ENCODE measurements around the gene UBQLN3. TPM values are rescaled to one million over a fixed set of nuclear protein-coding genes. Genes with fewer than 3 reads are reported as not detected.

UBQLN3 gene
- total and polyA plus RNA-seq, 10 of the 15 experiments (the other 5 are each of a cell fraction or from before 2014, with no cell fraction given), result not detected

DNA sequence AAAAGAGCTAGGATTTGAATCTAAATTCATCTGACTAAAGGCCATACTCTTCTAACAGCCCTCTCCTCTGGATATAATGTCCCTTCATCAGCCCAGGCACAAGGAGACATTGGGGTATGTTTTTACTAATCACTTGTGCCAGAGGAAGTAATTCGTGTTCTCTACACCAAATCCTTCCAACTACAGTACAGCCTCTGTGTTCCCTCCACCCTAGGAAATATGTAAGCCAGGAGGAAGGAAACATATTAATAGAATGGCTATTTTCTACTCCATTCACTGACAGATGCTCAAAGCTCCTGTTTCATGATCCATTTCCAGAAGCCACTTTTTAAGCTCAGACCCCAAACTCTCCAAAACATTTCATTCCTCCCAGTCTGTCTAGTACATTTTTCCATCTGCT, 18.7 kb upstream of the UBQLN3 start (continued):
- TF ChIP-seq, protein P1, sequence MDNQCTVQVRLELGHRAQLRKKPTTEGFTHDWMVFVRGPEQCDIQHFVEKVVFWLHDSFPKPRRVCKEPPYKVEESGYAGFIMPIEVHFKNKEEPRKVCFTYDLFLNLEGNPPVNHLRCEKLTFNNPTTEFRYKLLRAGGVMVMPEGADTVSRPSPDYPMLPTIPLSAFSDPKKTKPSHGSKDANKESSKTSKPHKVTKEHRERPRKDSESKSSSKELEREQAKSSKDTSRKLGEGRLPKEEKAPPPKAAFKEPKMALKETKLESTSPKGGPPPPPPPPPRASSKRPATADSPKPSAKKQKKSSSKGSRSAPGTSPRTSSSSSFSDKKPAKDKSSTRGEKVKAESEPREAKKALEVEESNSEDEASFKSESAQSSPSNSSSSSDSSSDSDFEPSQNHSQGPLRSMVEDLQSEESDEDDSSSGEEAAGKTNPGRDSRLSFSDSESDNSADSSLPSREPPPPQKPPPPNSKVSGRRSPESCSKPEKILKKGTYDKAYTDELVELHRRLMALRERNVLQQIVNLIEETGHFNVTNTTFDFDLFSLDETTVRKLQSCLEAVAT (IDR thresholded peaks at IDR 0.05), result no peak
- TF ChIP-seq TAF1 (IDR thresholded peaks at IDR 0.05; ENCODE audit: borderline replicate concordance, low read depth, low read length) (no peak), TCF12 (IDR thresholded peaks at IDR 0.05; ENCODE audit: low read depth, low read length) (no peak)

DNA sequence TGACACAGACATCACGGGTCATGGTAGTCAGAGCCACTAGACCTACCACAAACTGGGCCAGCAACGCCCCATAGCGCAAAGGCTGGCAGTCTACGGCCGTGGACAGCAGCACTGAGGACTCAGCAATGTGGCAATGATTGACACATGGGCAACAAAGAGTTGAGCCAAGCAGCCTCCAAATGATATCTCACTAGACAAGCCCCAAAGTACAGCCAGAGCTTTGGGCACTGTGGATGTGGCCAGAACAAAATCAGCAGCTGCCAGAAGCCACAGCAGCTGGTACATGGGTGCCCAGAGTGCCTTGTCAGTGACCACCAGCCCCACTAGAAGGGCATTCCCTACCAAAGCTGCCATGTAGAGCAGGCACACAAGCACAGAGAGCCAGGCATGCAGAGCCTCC, 18.0 kb upstream of the UBQLN3 start:
- Histone ChIP-seq H3K36me3 (ENCODE audit: control insufficient read depth in 2 of 2, insufficient read depth in 2 of 2, low read length in 1 of 2) (no peaks in the 10 kb centered on the region), H3K4me3 (no peak overlapping the region), H4K20me1 (ENCODE audit: control insufficient read depth, insufficient read depth) (no peaks in the 10 kb centered on the region), H3K27ac (ENCODE audit: control insufficient read depth, insufficient read depth) (no peak overlapping the region), H3K79me2 (ENCODE audit: control insufficient read depth, insufficient read depth, low read length) (no peaks in the 10 kb centered on the region), H3K9me3 (replicated peaks; ENCODE audit: control insufficient read depth, insufficient read depth, low read length) (no peaks in the 10 kb centered on the region), H2AFZ (ENCODE audit: control insufficient read depth, low read depth, low read length) (no peak overlapping the region), H3K9ac (ENCODE audit: control insufficient read depth, insufficient read depth, low read length) (no peak overlapping the region), H3K27me3 (replicated peaks in 1 of 2; ENCODE audit: control insufficient read depth in 2 of 2, insufficient read depth in 2 of 2, low read length in 1 of 2) (no peaks in the 10 kb centered on the region; a peak in 1 of 4 replicates), H3K4me2 (ENCODE audit: control insufficient read depth, insufficient read depth) (no peak overlapping the region), H3K4me1 (ENCODE audit: control insufficient read depth, insufficient read depth, low read length) (no peaks in the 10 kb centered on the region)
- no TSS peak for BruUV-seq (replicated peaks)
- no peak for FAIRE-seq
- SMC1A ChIA-PET (ENCODE audit: uncharacterized antibody, unreplicated experiment), result interaction anchor here (1.0 kb wide), 1 partner anchor 13 kb away, joined by 3 read pairs; no protein-coding TSS in a partner anchor
- CTCF ChIA-PET, result no interaction called here
- POLR2A ChIA-PET, result no interaction called here
- ATAC-seq, result no peak
- whole genome bisulfite sequencing (ENCODE audit: insufficient coverage, insufficient replicate concordance, low lambda C conversion rate, missing lambda C conversion rate), result 42% methylated on average over 5 of the region's 5 CpGs
- DNase-seq (ENCODE audit: low read depth, low spot score), result no peak
- RAD21 ChIA-PET (ENCODE audit: unreplicated experiment), result no interaction called here
- intact Hi-C loops (cut with micrococcal nuclease; ENCODE audit: unreplicated experiment), result no loop called here
- in situ Hi-C loops (cut with MboI), result no loop called here
- no peak for TF ChIP-seq ZNF217 (IDR thresholded peaks at IDR 0.05)
- TF ChIP-seq, protein P2, sequence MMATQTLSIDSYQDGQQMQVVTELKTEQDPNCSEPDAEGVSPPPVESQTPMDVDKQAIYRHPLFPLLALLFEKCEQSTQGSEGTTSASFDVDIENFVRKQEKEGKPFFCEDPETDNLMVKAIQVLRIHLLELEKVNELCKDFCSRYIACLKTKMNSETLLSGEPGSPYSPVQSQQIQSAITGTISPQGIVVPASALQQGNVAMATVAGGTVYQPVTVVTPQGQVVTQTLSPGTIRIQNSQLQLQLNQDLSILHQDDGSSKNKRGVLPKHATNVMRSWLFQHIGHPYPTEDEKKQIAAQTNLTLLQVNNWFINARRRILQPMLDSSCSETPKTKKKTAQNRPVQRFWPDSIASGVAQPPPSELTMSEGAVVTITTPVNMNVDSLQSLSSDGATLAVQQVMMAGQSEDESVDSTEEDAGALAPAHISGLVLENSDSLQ (IDR thresholded peaks at IDR 0.05), result no peak
- TF ChIP-seq, protein P3, sequence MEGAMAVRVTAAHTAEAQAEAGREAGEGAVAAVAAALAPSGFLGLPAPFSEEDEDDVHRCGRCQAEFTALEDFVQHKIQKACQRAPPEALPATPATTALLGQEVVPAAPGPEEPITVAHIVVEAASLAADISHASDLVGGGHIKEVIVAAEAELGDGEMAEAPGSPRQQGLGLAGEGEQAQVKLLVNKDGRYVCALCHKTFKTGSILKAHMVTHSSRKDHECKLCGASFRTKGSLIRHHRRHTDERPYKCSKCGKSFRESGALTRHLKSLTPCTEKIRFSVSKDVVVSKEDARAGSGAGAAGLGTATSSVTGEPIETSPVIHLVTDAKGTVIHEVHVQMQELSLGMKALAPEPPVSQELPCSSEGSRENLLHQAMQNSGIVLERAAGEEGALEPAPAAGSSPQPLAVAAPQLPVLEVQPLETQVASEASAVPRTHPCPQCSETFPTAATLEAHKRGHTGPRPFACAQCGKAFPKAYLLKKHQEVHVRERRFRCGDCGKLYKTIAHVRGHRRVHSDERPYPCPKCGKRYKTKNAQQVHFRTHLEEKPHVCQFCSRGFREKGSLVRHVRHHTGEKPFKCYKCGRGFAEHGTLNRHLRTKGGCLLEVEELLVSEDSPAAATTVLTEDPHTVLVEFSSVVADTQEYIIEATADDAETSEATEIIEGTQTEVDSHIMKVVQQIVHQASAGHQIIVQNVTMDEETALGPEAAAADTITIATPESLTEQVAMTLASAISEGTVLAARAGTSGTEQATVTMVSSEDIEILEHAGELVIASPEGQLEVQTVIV (IDR thresholded peaks at IDR 0.05; ENCODE audit: borderline replicate concordance, partially characterized antibody), result no peak
- TF ChIP-seq, protein P4, sequence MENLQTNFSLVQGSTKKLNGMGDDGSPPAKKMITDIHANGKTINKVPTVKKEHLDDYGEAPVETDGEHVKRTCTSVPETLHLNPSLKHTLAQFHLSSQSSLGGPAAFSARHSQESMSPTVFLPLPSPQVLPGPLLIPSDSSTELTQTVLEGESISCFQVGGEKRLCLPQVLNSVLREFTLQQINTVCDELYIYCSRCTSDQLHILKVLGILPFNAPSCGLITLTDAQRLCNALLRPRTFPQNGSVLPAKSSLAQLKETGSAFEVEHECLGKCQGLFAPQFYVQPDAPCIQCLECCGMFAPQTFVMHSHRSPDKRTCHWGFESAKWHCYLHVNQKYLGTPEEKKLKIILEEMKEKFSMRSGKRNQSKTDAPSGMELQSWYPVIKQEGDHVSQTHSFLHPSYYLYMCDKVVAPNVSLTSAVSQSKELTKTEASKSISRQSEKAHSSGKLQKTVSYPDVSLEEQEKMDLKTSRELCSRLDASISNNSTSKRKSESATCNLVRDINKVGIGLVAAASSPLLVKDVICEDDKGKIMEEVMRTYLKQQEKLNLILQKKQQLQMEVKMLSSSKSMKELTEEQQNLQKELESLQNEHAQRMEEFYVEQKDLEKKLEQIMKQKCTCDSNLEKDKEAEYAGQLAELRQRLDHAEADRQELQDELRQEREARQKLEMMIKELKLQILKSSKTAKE (IDR thresholded peaks at IDR 0.05; ENCODE audit: low read depth, poor library complexity, severe bottlenecking), result no peak
- no peak for TF ChIP-seq PAX5 (IDR thresholded peaks at IDR 0.05; ENCODE audit: borderline replicate concordance, low read depth, low read length)
- no peak for TF ChIP-seq RCOR1 (conservative IDR thresholded peaks at IDR 0.05; ENCODE audit: low read depth, low read length)
